ENCODE data around the gene UCK2. TPM values are rescaled to one million over a fixed set of nuclear protein-coding genes. Genes with fewer than 3 reads are reported as not detected.

Gene UCK2
- total RNA-seq, 1 donor: 61.7 TPM

DNA sequence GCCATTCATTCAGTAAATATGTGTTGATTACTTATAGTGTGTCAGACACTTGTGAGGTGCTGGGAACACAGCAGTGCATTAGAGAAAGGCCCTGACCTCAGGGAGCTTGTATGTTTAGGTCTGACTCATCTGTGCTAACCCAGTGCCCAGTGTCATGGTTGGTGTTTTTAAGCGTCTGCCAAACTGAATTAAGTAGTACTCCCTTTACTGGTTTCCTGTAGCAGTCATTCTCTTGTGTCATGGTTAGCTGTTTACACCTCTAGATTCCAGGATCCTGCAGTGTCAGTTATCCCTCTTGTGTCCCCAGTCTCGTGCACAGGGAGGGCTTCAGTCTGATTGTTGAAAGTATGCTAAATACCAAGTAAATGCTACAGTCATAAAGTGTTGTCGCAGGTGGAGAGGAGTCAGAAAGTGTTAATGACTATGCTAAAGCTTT is 14.2 kb downstream of the UCK2 start:
- no peak overlapping the region for H3K4me3 ChIP-seq (ENCODE audit: low read depth, low read length)
- no peak for DNase-seq (ENCODE audit: low read depth)
- TF ChIP-seq, protein P1, sequence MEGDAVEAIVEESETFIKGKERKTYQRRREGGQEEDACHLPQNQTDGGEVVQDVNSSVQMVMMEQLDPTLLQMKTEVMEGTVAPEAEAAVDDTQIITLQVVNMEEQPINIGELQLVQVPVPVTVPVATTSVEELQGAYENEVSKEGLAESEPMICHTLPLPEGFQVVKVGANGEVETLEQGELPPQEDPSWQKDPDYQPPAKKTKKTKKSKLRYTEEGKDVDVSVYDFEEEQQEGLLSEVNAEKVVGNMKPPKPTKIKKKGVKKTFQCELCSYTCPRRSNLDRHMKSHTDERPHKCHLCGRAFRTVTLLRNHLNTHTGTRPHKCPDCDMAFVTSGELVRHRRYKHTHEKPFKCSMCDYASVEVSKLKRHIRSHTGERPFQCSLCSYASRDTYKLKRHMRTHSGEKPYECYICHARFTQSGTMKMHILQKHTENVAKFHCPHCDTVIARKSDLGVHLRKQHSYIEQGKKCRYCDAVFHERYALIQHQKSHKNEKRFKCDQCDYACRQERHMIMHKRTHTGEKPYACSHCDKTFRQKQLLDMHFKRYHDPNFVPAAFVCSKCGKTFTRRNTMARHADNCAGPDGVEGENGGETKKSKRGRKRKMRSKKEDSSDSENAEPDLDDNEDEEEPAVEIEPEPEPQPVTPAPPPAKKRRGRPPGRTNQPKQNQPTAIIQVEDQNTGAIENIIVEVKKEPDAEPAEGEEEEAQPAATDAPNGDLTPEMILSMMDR (IDR thresholded peaks at IDR 0.05; ENCODE audit: insufficient read depth, low read length): no peak

DNA sequence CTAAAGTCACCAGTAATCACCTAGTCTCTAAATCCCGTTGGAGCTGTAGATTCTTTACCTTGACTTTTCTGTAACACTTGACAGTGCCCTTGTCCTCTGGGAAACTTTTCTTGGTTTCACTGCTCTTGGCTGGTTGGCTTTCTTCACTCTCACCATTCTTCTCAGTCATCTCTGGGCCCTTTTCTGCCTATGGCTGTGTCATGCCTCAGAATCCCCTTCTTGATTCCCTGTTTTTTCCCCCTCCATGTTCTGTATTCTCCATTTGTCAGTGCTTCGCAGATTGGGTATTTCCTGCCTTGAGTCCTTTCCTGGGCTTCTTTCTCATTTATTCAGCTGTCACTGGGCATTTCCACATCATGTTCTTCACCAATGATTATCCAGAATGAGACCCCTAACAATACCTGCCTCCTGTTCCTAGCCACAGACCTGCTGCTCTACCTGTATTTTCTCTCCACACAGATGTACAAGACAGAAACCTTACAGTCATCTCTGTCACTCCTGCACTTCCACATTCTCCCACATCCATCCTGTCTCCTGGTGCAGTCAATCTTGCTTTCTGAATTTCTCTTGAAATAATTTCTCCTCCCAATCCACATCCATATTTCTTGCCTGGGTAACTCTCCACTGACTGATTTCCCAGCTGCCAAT is 14.7 kb downstream of the UCK2 start:
- TF ChIP-seq, protein P1 (IDR thresholded peaks at IDR 0.05; ENCODE audit: insufficient read depth, low read length): no peak
- H3K4me3 ChIP-seq (ENCODE audit: low read depth, low read length): no peak overlapping the region

DNA sequence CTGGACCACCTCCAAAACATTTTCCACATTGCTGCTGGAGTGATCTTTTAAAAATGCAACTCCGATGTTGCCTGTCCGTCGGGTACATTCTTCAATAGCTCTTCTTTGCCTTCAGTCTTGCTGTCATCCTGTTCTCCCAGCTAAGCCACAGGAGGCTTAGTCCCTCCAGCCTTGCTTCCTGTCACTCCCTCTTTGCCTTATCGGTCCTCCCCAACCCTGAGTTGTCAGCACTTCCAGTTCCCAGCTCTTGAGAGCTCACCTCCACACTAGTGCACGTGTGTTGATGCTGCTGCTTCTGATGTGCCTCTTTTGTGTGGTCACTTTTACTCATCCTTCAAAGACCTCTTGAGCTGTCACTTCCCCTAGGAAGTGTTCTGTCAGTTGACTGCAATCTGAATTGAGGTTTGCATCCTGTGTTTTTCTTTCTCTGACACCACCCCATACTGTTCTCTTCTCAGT is 15.3 kb downstream of the UCK2 start:
- H3K4me3 ChIP-seq (ENCODE audit: low read depth, low read length): no peak overlapping the region
- TF ChIP-seq, protein P1 (IDR thresholded peaks at IDR 0.05; ENCODE audit: insufficient read depth, low read length): no peak
- DNase-seq (ENCODE audit: low read depth): peak; percentile 44

More for the DNA sequence above, 14.7 kb downstream of the UCK2 start:
- DNase-seq (ENCODE audit: low read depth): no peak

DNA sequence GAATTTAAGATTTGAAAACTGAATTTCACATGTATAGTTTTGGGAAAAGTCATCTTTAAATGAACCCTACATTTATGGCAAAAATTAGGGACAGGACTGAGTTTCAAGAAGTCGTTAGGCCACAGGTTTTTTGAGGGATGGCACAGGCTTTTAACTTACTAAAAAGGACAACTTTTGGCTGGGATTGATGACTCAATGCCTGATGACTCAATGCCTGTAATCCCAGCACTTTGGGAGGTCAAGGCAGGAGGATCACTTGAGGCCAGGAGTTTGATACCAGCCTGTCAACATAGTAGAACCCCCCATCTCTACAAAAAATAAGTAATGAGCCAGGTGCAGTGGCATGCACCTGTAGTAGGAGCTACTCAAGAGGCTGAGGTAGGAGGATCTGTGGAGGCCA is 15.9 kb downstream of the UCK2 start:
- TF ChIP-seq, protein P1 (IDR thresholded peaks at IDR 0.05; ENCODE audit: insufficient read depth, low read length): no peak
- no peak overlapping the region for H3K4me3 ChIP-seq (ENCODE audit: low read depth, low read length)
- peak; percentile 27 for DNase-seq (ENCODE audit: low read depth)

DNA sequence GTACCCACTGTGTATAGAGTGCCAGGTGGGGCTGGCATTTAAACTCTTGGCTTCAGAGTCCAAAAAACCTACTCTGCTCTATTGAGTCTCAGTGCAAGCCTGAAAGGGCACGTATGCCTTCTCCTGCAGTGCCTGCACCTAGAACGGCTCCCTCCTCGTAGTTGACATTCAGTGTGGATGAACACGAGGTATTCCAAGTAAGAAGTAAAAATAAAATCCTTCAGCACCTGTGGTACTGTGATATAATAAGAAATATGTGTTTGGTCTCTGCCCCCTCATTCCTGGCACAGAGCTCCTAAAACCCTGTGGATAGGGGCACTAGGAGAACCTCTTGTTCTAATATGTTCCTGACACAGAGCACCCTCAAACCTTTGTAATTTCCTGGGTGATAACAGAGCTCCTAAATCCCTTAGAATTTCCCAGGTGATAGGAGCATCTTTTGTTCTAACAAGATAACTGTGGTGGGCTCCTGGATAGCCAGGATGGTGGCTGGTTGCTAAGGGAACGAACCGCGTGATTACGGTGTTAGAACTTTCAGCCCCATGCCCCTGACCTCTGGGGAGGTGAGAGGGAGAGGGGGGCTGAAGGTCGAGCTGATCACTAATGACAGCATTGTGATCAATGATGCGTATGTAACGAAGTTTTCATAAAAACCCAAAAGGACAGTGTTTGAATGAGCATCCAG is 16.8 kb downstream of the UCK2 start:
- H3K4me3 ChIP-seq (ENCODE audit: low read depth, low read length): no peak overlapping the region
- TF ChIP-seq, protein P1 (IDR thresholded peaks at IDR 0.05; ENCODE audit: insufficient read depth, low read length): no peak
- no peak for DNase-seq (ENCODE audit: low read depth)

DNA sequence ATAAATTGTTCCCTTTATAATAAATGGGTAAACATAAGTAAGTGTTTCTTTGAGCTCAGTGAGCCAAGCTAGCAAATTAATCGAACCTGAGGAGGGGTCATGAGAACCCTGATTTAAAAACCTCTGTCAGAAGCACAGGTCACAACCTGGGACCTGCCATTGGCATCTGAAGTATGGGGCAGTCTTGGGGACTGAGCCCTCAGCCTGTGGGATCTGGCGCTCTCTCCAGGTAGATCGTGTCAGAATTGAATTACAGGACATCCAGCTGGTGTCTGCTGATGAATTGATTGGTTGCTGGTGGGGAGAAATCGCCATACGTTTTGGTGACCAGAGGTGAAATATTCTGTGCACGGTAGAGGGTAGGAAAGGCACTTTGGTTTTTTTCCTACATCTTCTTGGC is 17.5 kb downstream of the UCK2 start:
- no peak overlapping the region for H3K4me3 ChIP-seq (ENCODE audit: low read depth, low read length)
- TF ChIP-seq, protein P1 (IDR thresholded peaks at IDR 0.05; ENCODE audit: insufficient read depth, low read length): no peak
- DNase-seq (ENCODE audit: low read depth): no peak

Data from fibroblast of the aortic adventitia (primary cell).